ENCODE results near the gene CDH6.

CDH6 gene

GRCh38 chr5:31193591-31194467, at the start of gene CDH6:
Gene CDH6 (plus strand): TSS chr5:31193686. CDS start chr5:31267474, 73,788 bp downstream.
- no peak for DNase-seq

- DNase-seq: no peak
Observed at GRCh38 chr5:31144364-31144763, 49.1 kb upstream of the CDH6 start.

- DNase-seq: no peak
Observed at GRCh38 chr5:31148959-31149475, 44.5 kb upstream of the CDH6 start.

GRCh38 chr5:31153521-31153920, 40.0 kb upstream of the CDH6 start:
- DNase-seq: no peak

GRCh38 chr5:31156631-31157160, 36.8 kb upstream of the CDH6 start:
- no peak for DNase-seq

GRCh38 chr5:31157720-31158119, 35.8 kb upstream of the CDH6 start:
- DNase-seq: no peak

GRCh38 chr5:31158686-31159085, 34.8 kb upstream of the CDH6 start:
- DNase-seq: no peak

- no peak for DNase-seq
Observed at GRCh38 chr5:31161781-31162181, 31.7 kb upstream of the CDH6 start.

GRCh38 chr5:31165729-31166128, 27.8 kb upstream of the CDH6 start:
- no peak for DNase-seq

- DNase-seq: no peak
Observed at GRCh38 chr5:31169379-31169778, 24.1 kb upstream of the CDH6 start.

- no peak for DNase-seq
Observed at GRCh38 chr5:31172881-31173280, 20.6 kb upstream of the CDH6 start.

GRCh38 chr5:31173614-31174013, 19.9 kb upstream of the CDH6 start:
- no peak for DNase-seq

- no peak for DNase-seq
Observed at GRCh38 chr5:31181376-31181987, 12.0 kb upstream of the CDH6 start.

- DNase-seq: no peak
Observed at GRCh38 chr5:31182136-31182535, 11.3 kb upstream of the CDH6 start.

- DNase-seq: no peak
Observed at GRCh38 chr5:31185951-31186350, 7.5 kb upstream of the CDH6 start.

GRCh38 chr5:31186672-31187267, 6.7 kb upstream of the CDH6 start:
- peak; percentile 19 for DNase-seq

- no peak for DNase-seq
Observed at GRCh38 chr5:31187591-31187990, 5.9 kb upstream of the CDH6 start.

GRCh38 chr5:31192442-31192841, 1.0 kb upstream of the CDH6 start:
- no peak for DNase-seq

- no peak for DNase-seq
Observed at GRCh38 chr5:31193116-31193515, 370 bp upstream of the CDH6 start.

GRCh38 chr5:31194468-31194813, 955 bp downstream of the CDH6 start:
- no peak for DNase-seq

GRCh38 chr5:31194892-31195555, 1.5 kb downstream of the CDH6 start:
- DNase-seq: no peak

- no peak for DNase-seq
Observed at GRCh38 chr5:31196309-31196708, 2.8 kb downstream of the CDH6 start.

GRCh38 chr5:31197183-31197582, 3.7 kb downstream of the CDH6 start:
- DNase-seq: no peak
